Astrocyte (in vitro differentiated cells and primary cell): ENCODE measurements around the gene NINL. TPM values are rescaled to one million over a fixed set of nuclear protein-coding genes. Genes with fewer than 3 reads are reported as not detected.
"Not testable (repeated sequence)": the region's sequence is repeated elsewhere in the genome, so short reads cannot be mapped to it uniquely, and the experiment has no call there.

ENCODE experiments used
- DNase-seq: peaks from one replicate; pipeline ENCODE4 v3.0.0-alpha.2; 2010; ENCODE audit warnings: low read depth
- FAIRE-seq: peaks from 2 replicates; lab custom pipeline; 2011; peaks lifted over from hg19 to GRCh38; lab: Jason Lieb, UNC
- H2AFZ ChIP-seq: 2 replicates; pipeline ENCODE4 v1.6.0; 2012; ENCODE audit warnings: low read depth, low read length, inconsistent platforms
- H3K27ac ChIP-seq: 2 replicates; pipeline ENCODE4 v1.5.1; 2011; ENCODE audit warnings: low read depth, low read length, inconsistent platforms
- H3K27me3 ChIP-seq: 2 replicates; pipeline ENCODE4 v1.6.0; 2011; ENCODE audit warnings: low read length, inconsistent platforms; ENCODE audit not compliant: insufficient read depth
- H3K36me3 ChIP-seq: 2 replicates; pipeline ENCODE4 v1.5.1; 2011; ENCODE audit warnings: low read length, inconsistent platforms; ENCODE audit not compliant: insufficient read depth
- H3K4me1 ChIP-seq: 2 replicates; pipeline ENCODE4 v1.5.1; 2011; ENCODE audit warnings: low read length, inconsistent platforms; ENCODE audit not compliant: insufficient read depth
- H3K4me2 ChIP-seq: 2 replicates; pipeline ENCODE4 v1.6.0; 2012; ENCODE audit warnings: low read length, inconsistent platforms
- H3K4me3 ChIP-seq: 2 replicates; pipeline ENCODE4 v1.5.1; 2011; ENCODE audit warnings: low read depth, mild to moderate bottlenecking, low read length, inconsistent platforms; ENCODE audit not compliant: insufficient read depth
- H3K79me2 ChIP-seq: 2 replicates; pipeline ENCODE4 v1.6.0; 2012; ENCODE audit warnings: mild to moderate bottlenecking, low read length, inconsistent platforms; ENCODE audit not compliant: insufficient read depth
- H3K9ac ChIP-seq: 2 replicates; pipeline ENCODE4 v1.6.0; 2012; ENCODE audit warnings: mild to moderate bottlenecking, low read length, inconsistent platforms
- H3K9me3 ChIP-seq: 2 replicates; pipeline ENCODE4 v1.5.1; 2012; ENCODE audit warnings: low read depth, mild to moderate bottlenecking, low read length, inconsistent platforms; ENCODE audit not compliant: insufficient read depth
- H4K20me1 ChIP-seq: 2 replicates; pipeline ENCODE4 v1.6.0; 2012; ENCODE audit warnings: low read length, inconsistent platforms; ENCODE audit not compliant: insufficient read depth
- H3K27ac Mint-ChIP-seq: one replicate; pipeline ENCODE4 v1.8.0; 2021; ENCODE audit warnings: mild to moderate bottlenecking, mixed read lengths; ENCODE audit not compliant: unreplicated experiment
- H3K27me3 Mint-ChIP-seq: one replicate; pipeline ENCODE4 v1.8.0; 2021; ENCODE audit warnings: low read depth, mixed read lengths; ENCODE audit not compliant: unreplicated experiment
- H3K36me3 Mint-ChIP-seq: one replicate; pipeline ENCODE4 v1.8.0; 2021; ENCODE audit warnings: low read depth, mixed read lengths; ENCODE audit not compliant: unreplicated experiment
- H3K4me1 Mint-ChIP-seq: one replicate; pipeline ENCODE4 v1.8.0; 2021; ENCODE audit warnings: low read depth, mixed read lengths; ENCODE audit not compliant: unreplicated experiment
- H3K4me3 Mint-ChIP-seq: one replicate; pipeline ENCODE4 v1.8.0; 2021; ENCODE audit warnings: mild to moderate bottlenecking, moderate library complexity, mixed read lengths; ENCODE audit not compliant: unreplicated experiment
- H3K9me3 Mint-ChIP-seq: one replicate; pipeline ENCODE4 v1.8.0; 2021; ENCODE audit warnings: mild to moderate bottlenecking, mixed read lengths; ENCODE audit not compliant: unreplicated experiment
- CTCF ChIP-seq: IDR thresholded peaks from 2 replicates; pipeline ENCODE4 v1.5.1; 2011; ENCODE audit warnings: low read depth, mild to moderate bottlenecking, inconsistent platforms, low read length, moderate library complexity; ENCODE audit not compliant: insufficient read depth
- EZH2 ChIP-seq: IDR thresholded peaks from 2 replicates; pipeline ENCODE4 v1.6.1; 2012; ENCODE audit warnings: mild to moderate bottlenecking, low read length, inconsistent platforms; ENCODE audit not compliant: insufficient read depth
- total RNA-seq: library from RNA; stranded (reverse); gene quantifications from 2 replicates; pipeline ENCODE4 v1.2.1, GENCODE V29; 2021

The NINL gene
- total RNA-seq, 1 donor from 2014 or later: 10.2 TPM

GRCh38 chr20:25587536-25587935 lies 2.2 kb upstream of the NINL start:
- Histone ChIP-seq H3K79me2 (peaks cover 18% of the 10 kb centered on the region), H3K9me3 (no peaks in the 10 kb centered on the region), H3K36me3 (no peaks in the 10 kb centered on the region), H3K4me3 (no peak overlapping the region), H3K9ac (no peak overlapping the region), H3K27ac (no peak overlapping the region), H3K27me3 (no peaks in the 10 kb centered on the region), H3K4me2 (no peak overlapping the region), H2AFZ (no peak overlapping the region), H3K4me1 (peaks cover 10% of the 10 kb centered on the region), H4K20me1 (peaks cover 2% of the 10 kb centered on the region)
- H3K4me3 Mint-ChIP-seq: no peak overlapping the region
- peaks cover 8% of the 10 kb centered on the region for H3K4me1 Mint-ChIP-seq
- FAIRE-seq: no peak
- no peak for DNase-seq
- H3K36me3 Mint-ChIP-seq: no peaks in the 10 kb centered on the region
- TF ChIP-seq CTCF (no peak), EZH2 (no peak)
- no peaks in the 10 kb centered on the region for H3K27me3 Mint-ChIP-seq
- no peak overlapping the region for H3K27ac Mint-ChIP-seq
- H3K9me3 Mint-ChIP-seq: no peaks in the 10 kb centered on the region

- H3K9me3 ChIP-seq: no peaks in the 10 kb centered on the region
- Mint-ChIP-seq H3K36me3 (no peaks in the 10 kb centered on the region), H3K9me3 (no peaks in the 10 kb centered on the region), H3K4me3 (no peak overlapping the region), H3K4me1 (peaks cover 10% of the 10 kb centered on the region), H3K27me3 (no peaks in the 10 kb centered on the region), H3K27ac (no peak overlapping the region)
- H4K20me1 ChIP-seq: peaks cover 8% of the 10 kb centered on the region
- H3K4me2 ChIP-seq: no peak overlapping the region
- FAIRE-seq (no peak), DNase-seq (no peak)
- no peaks in the 10 kb centered on the region for H3K27me3 ChIP-seq
- no peaks in the 10 kb centered on the region for H3K36me3 ChIP-seq
- peaks cover 23% of the 10 kb centered on the region for H3K79me2 ChIP-seq
- no peak overlapping the region for H3K9ac ChIP-seq
- no peak for TF ChIP-seq EZH2
- no peak for TF ChIP-seq CTCF
- H3K27ac ChIP-seq: no peak overlapping the region
- H3K4me1 ChIP-seq: peaks cover 10% of the 10 kb centered on the region
- no peak overlapping the region for H2AFZ ChIP-seq
- no peak overlapping the region for H3K4me3 ChIP-seq
Measured at GRCh38 chr20:25586877-25587276, 1.5 kb upstream of the NINL start.

GRCh38 chr20:25583607-25584006 lies 1.7 kb downstream of the NINL start:
- peaks cover 24% of the 10 kb centered on the region for H4K20me1 ChIP-seq
- not testable (repeated sequence) for H3K36me3 ChIP-seq, H3K9me3 Mint-ChIP-seq, H3K27me3 ChIP-seq, H3K27ac Mint-ChIP-seq, H3K36me3 Mint-ChIP-seq, FAIRE-seq, H3K27ac ChIP-seq, H3K9ac ChIP-seq, DNase-seq, H3K9me3 ChIP-seq, H3K4me2 ChIP-seq, H2AFZ ChIP-seq, H3K4me3 ChIP-seq, H3K27me3 Mint-ChIP-seq
- Mint-ChIP-seq H3K4me3 (peak overlapping the region; percentile 91), H3K4me1 (peaks cover 13% of the 10 kb centered on the region)
- H3K4me1 ChIP-seq: peaks cover 18% of the 10 kb centered on the region
- peaks cover 45% of the 10 kb centered on the region for H3K79me2 ChIP-seq
